Hepatocyte (in vitro differentiated cells): ENCODE data around the gene LAMB4.
A peak's percentile ranks its signal among the peaks of the same experiment; 100 is the strongest.

Experiments
- EZH2 ChIP-seq: fragments of 200-600 bp; sonication (generic); IDR thresholded peaks from 2 replicates; pipeline ENCODE4 v1.6.1; 2016; ENCODE audit warnings: antibody characterized with exemption, mild to moderate bottlenecking, borderline replicate concordance
- TF ChIP-seq, protein P1 (sequence below): fragments of 200-600 bp; sonication (generic); IDR thresholded peaks from 2 replicates; pipeline ENCODE4 v1.5.1; 2016; ENCODE audit warnings: antibody characterized with exemption, mild to moderate bottlenecking; ENCODE audit not compliant: poor library complexity

GRCh38 chr7:108146070-108146842 is 16.1 kb upstream of the LAMB4 start:
- TF ChIP-seq, protein P1, sequence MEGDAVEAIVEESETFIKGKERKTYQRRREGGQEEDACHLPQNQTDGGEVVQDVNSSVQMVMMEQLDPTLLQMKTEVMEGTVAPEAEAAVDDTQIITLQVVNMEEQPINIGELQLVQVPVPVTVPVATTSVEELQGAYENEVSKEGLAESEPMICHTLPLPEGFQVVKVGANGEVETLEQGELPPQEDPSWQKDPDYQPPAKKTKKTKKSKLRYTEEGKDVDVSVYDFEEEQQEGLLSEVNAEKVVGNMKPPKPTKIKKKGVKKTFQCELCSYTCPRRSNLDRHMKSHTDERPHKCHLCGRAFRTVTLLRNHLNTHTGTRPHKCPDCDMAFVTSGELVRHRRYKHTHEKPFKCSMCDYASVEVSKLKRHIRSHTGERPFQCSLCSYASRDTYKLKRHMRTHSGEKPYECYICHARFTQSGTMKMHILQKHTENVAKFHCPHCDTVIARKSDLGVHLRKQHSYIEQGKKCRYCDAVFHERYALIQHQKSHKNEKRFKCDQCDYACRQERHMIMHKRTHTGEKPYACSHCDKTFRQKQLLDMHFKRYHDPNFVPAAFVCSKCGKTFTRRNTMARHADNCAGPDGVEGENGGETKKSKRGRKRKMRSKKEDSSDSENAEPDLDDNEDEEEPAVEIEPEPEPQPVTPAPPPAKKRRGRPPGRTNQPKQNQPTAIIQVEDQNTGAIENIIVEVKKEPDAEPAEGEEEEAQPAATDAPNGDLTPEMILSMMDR: peak; percentile 91
- no peak for TF ChIP-seq EZH2
